ENCODE data around the gene PLD3.
"Not testable (repeated sequence)": the region's sequence is repeated elsewhere in the genome, so short reads cannot be mapped to it uniquely, and the experiment has no call there.

Gene PLD3

DNA sequence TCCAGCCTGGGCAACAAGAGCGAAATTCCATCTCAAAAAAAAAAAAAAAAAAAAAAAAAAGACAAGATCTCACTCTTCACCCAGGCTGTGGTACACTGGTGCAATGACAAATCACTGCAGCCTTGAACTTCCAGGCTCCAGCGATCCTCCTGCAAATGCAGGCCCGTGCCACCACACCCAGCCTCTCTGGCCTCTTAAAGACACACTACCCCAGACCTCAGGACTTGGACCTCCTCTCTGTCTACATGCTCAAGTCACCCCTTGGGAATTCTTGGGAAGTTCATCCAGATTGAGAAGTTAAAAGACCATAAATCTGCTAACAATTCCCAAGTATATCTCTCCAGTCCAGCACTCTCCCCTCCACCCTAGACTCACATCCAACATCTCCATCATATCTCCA, 52.1 kb downstream of the PLD3 start:
- Mint-ChIP-seq H3K9me3 (no peaks in the 10 kb centered on the region), H3K4me3 (no peak overlapping the region), H3K27ac (no peak overlapping the region), H3K36me3 (peaks cover 5% of the 10 kb centered on the region), H3K4me1 (peaks cover 29% of the 10 kb centered on the region)
- DNase-seq (ENCODE audit: low spot score in 2 of 2) (no peak), ATAC-seq (no peak)

DNA sequence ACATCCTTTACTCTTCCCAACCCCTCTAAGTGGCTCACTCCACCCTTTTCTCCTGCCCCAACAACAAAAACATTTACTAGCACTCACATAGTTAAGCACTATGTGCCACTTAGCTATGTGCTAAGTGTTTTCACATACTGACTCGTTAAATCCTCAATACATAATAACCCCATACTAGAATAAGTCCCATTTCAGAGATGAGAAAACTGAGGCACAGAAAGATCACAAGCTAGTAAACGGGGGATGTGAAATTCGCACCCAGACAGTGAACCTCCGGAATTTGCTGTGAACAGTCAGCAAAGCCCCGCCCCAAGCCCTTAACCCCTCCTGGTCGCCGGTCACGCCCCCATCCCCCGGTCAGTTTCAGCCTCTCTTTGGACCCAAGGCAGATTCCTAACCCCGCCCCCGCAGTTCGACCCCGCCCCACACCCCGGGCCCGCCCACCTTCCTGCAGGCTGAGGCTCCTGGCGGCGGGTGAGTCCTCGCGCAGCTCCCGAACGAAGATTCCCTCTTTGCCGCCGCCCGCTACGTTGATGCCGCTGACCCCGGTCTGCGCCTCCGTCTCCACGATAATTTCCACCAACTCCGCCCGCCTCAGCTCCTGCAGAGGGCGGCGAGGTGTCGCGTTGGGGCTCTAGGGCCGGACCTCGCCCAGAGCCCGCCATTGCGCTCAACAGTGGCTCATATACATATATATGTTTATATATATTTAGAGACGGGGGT, 54.9 kb downstream of the PLD3 start:
- Mint-ChIP-seq H3K4me1 (peaks cover 36% of the 10 kb centered on the region), H3K9me3 (no peaks in the 10 kb centered on the region), H3K4me3 (peak overlapping the region; percentile 79), H3K27ac (no peak overlapping the region), H3K36me3 (peaks cover 5% of the 10 kb centered on the region)
- DNase-seq (ENCODE audit: low spot score in 2 of 2) (peak; percentile 76 to 92), ATAC-seq (peak; percentile 77)

DNA sequence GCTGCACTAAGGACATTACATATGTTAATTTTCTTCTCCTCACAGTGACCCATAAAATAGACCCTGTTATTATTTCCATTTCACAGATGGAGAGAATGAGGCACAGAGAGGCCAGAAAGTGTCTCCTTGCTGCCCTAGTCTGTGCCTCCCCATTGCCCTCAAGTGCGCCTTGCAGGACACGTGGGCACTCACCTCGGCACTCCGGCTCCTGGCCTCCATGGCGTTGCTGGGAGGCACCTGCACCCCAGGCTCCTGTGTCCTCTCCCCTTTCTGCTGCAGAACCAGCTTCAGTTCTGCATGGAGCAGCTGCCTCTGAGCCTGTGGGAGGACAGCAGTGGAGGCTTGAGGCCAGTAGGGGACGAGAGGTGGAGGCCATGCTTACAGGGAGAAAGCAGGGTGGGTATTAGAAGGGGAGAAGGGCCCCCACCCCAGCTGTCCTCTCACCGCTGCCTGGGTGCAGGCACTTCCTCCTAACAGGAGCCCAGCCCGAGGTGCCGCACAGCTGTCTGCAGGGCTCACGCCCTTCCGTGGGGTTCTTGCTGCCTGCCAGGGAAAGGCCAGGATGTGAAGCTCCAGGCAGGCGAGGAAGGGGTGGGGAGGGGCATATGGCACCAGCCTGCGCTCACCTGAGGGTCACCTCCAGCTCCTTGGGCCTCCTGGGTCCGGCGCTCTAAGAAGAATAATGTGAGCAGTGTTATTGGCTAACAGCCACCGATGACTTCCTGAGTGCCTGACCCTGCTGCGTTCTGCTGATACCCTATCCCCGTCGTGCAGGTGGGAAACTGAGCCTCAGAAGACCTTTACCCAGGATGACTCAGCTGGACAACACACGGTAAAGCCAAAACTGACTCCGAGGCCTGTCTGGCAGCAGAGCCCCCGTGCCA, 59.5 kb downstream of the PLD3 start:
- peaks cover 17% of the 10 kb centered on the region for H3K4me1 Mint-ChIP-seq
- DNase-seq (ENCODE audit: low spot score in 2 of 2), result no peak
- no peak for ATAC-seq
- peaks cover 5% of the 10 kb centered on the region for H3K36me3 Mint-ChIP-seq
- no peak overlapping the region for H3K27ac Mint-ChIP-seq
- H3K9me3 Mint-ChIP-seq, result no peaks in the 10 kb centered on the region
- no peak overlapping the region for H3K4me3 Mint-ChIP-seq

DNA sequence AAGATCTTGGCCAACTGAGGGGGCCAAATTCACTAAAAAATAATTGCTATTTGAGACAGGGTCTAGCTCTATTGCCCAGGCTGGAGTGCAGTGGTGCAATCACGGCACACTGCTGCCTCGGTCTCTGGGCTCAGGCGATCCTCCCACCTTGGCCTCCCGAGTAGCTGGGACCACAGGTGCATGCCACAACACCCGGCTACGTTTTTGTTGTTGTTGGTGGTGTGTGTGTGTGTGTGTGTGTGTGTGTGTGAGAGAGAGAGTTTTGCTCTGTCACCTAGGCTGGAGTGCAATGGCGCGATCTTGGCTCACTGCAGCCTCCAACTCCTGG, 60.1 kb downstream of the PLD3 start:
- H3K27ac Mint-ChIP-seq; DNase-seq (ENCODE audit: low spot score in 2 of 2); H3K4me3 Mint-ChIP-seq; ATAC-seq; H3K9me3 Mint-ChIP-seq; H3K36me3 Mint-ChIP-seq: not testable (repeated sequence)
- H3K4me1 Mint-ChIP-seq, result peaks cover 11% of the 10 kb centered on the region

DNA sequence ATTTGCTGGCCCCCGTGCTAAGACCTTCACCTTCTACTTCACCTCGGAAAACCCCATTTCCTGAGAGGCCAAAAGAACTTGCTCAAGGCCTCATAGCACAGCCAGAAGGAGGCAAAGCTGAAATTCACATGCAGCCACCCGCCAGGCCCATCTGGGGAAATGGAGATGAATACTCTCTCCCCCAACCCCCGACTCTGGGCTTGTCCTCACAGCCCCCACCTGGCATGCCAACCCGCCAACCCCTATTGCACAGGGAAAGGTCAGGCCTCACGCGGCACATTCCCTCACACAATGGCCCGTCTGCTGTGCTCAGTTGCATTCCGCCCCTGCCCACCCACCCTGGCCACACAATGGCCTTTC, 61.5 kb downstream of the PLD3 start:
- peaks cover 7% of the 10 kb centered on the region for H3K4me1 Mint-ChIP-seq
- H3K9me3 Mint-ChIP-seq, result no peaks in the 10 kb centered on the region
- no peaks in the 10 kb centered on the region for H3K36me3 Mint-ChIP-seq
- ATAC-seq (no peak), DNase-seq (ENCODE audit: low spot score in 2 of 2) (no peak)
- no peak overlapping the region for H3K4me3 Mint-ChIP-seq
- H3K27ac Mint-ChIP-seq, result no peak overlapping the region

DNA sequence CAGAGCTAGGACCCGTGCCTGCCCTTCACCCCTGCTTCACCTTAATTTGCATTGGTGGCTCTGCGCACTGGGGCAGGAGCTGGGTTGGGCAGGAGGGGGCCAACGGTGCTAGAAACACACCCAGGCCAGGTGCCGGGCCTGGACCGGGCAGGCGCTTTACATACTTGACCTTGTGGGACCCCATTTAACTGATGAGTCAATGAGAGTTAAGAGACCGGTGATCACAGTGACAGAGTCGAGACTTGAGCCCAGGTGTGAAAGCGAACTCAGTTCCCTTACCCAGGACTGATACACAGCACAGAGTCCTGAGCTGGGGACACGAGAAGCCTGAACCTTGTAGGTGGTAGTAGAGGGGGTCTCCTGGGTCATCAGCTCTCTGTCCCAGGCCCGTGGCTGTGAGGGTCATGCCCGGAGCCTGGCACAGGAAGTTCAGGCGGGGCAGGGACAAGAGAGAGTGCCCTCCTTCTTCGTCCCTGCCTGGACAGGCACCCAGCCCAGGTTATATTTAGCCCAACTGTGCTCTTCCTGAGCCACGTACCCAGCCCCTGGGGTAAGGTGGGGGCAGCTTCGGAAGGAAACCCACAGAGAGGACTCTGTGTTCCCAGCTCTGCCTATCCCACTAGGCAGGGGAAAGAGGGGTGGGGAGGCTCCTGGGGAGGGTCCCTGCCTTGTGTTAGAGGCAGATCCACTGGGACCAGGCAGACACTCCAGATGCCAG, 62.8 kb downstream of the PLD3 start:
- Mint-ChIP-seq H3K27ac (no peak overlapping the region), H3K9me3 (no peaks in the 10 kb centered on the region), H3K36me3 (no peaks in the 10 kb centered on the region), H3K4me3 (no peak overlapping the region), H3K4me1 (peaks cover 7% of the 10 kb centered on the region)
- ATAC-seq (no peak), DNase-seq (ENCODE audit: low spot score in 2 of 2) (no peak)

DNA sequence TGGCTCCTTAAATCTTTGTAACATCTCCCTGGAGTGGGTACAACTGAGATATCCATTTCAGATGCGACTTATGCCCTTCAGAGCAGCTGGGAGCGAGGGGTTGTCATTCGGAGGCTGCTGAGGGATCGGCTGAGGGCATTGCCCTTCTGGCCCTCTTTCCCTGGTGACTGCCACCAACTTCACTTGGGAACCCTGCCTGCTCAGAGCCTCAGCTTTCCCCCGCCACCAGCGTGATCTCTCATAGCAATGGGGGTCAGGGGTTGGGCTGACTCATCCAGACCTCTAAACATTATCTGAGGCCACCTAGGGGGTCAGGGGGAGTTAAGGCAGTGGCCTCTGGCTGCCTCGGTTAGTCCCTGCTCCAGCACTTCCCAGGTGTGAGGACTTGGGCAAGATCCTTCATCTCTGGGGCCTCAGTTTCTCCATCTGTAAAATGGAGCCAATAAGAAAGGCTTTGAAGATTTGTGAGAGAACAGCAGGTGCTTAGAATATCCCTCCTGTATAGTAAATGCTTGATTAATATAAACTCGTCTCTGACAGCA, 63.5 kb downstream of the PLD3 start:
- DNase-seq (ENCODE audit: low spot score in 2 of 2), result no peak
- Mint-ChIP-seq H3K4me3 (no peak overlapping the region), H3K36me3 (peaks cover 6% of the 10 kb centered on the region), H3K27ac (no peak overlapping the region), H3K4me1 (peaks cover 11% of the 10 kb centered on the region), H3K9me3 (no peaks in the 10 kb centered on the region)
- ATAC-seq, result no peak

DNA sequence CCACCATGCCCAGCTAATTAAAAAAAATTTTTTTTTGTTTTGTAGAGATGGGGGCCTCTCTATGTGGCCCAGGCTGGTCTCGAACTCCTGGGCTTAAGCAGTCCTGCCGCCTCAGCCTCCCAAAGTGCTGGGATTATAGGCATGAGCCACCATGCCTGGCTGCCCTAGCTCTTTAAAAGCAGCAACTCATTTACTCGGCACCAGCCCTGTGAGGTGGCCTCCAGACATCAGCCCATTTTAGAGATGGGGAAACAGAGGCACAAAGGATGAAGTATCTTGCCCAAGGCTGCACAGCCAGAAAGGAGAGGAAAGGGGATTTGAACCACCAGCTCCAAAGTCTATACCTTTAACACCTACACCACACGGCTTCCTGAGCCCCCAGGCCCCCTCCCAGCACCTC, 64.4 kb downstream of the PLD3 start:
- DNase-seq (ENCODE audit: low spot score in 2 of 2), result no peak
- ATAC-seq, result no peak
- H3K27ac Mint-ChIP-seq, result no peak overlapping the region

DNA sequence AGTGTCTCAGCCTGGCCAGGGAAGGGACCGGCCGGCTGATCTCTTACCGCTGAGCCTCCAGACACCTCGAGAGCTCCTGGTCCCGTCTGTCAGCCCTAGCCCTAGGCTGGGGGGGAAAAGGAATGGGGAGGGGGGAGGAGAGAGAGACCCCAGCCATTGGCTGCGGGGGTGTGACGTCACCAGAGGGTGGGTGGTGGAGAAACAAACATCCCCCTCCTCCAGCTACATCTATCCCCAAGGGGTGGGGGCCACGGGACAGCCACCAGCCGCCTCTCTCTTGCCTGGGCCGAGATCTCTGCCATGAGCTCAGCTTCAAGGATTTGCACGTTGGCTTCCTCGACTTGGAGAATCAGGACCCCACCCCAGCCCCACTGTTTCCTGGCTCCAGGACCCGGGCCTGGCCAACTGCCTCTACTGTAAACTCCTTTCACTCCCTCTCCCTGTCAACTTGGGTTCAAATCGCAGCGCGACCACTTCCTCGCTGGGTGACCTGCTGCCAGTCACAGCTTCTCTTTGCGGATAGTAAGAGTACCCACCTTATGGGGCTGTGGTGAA, 64.9 kb downstream of the PLD3 start, which contains the start of gene PRX:
PRX (minus strand) TSS at position 88 of the 555 bp plus-strand sequence. CDS start 5,446 bp downstream, outside the sequence.
- Mint-ChIP-seq H3K9me3 (no peaks in the 10 kb centered on the region), H3K27ac (no peak within 1 kb of the TSS), H3K4me3 (no peak within 1 kb of the TSS), H3K4me1 (peaks cover 18% of the 10 kb centered on the region), H3K36me3 (peaks cover 6% of the 10 kb centered on the region)
- no peak for ATAC-seq
- DNase-seq (ENCODE audit: low spot score in 2 of 2), result no peak

More for the DNA sequence above, 64.4 kb downstream of the PLD3 start:
- Mint-ChIP-seq H3K4me3 (no peak overlapping the region), H3K4me1 (peaks cover 16% of the 10 kb centered on the region), H3K36me3 (peaks cover 6% of the 10 kb centered on the region), H3K9me3 (no peaks in the 10 kb centered on the region)

DNA sequence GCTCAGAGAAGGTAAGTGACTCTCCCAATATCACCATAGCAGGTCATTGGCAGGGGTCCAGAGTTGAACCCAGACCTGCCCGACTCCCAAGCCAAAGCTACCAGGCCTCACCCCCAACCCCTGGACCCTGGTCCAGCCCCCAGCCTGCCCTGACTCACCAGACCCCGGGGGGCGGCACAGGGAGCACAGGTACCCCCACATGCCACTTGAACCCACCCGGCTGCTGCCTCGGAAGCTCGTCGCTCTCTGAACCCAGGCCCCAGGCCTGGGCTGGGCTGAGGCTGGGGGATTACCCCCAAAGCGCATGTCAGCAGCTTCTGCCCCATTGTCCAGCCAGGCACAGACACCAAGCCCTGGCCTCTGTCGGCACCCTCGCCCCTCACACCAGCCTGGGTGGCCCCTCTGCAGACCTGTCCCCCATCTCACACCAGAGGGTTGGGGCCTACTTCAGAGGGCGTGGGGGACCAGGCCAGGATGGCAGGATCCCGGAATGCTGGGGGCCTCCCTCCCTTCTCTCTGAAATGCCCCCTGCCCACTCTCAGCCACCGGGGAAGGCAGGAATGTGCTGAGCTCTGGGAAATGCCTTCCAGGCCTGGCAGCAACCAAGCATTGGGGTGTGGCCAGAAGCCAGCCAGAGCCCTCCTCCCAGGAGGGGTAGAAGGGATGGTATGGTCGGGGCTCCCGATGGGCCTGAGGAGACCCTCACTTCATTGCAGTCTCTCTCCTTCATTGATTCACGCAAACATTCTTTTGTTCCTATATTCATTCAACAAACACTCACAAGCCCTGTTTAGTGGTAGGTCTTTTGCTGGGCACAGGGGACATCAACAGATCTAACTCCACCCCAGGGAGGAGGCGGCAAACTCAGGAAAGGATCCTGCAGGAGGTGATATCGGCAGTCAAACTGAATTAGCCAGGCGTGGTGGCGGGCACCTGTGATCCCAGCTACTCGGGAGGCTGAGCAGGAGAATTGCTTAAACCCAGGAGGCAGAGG, 66.3 kb downstream of the PLD3 start:
- ATAC-seq (no peak), DNase-seq (ENCODE audit: low spot score in 2 of 2) (no peak)
- Mint-ChIP-seq H3K36me3 (peaks cover 6% of the 10 kb centered on the region), H3K4me3 (no peak overlapping the region), H3K4me1 (peaks cover 19% of the 10 kb centered on the region), H3K9me3 (no peaks in the 10 kb centered on the region), H3K27ac (no peak overlapping the region)

DNA sequence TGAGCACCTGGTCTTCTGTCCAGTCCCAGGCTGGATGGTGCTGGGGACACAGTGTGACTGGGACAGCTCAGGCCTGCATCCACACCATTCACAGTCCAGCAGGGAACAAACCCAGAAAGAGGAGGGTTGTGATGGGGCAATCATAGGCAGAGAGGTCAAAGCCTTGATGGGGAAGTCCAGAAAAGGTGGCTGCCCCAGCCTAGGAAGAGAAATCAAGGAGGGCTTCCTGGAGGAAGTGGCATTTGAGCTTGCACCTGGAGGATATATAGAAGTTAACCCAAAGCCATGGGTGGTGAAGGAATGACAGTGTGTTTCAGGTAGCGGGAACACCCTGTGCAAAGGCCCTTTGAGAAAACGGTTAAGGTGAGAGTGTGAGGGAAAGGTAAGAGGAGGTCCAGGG, 67.3 kb downstream of the PLD3 start:
- H3K4me1 Mint-ChIP-seq, result peaks cover 19% of the 10 kb centered on the region
- no peak overlapping the region for H3K4me3 Mint-ChIP-seq

DNA sequence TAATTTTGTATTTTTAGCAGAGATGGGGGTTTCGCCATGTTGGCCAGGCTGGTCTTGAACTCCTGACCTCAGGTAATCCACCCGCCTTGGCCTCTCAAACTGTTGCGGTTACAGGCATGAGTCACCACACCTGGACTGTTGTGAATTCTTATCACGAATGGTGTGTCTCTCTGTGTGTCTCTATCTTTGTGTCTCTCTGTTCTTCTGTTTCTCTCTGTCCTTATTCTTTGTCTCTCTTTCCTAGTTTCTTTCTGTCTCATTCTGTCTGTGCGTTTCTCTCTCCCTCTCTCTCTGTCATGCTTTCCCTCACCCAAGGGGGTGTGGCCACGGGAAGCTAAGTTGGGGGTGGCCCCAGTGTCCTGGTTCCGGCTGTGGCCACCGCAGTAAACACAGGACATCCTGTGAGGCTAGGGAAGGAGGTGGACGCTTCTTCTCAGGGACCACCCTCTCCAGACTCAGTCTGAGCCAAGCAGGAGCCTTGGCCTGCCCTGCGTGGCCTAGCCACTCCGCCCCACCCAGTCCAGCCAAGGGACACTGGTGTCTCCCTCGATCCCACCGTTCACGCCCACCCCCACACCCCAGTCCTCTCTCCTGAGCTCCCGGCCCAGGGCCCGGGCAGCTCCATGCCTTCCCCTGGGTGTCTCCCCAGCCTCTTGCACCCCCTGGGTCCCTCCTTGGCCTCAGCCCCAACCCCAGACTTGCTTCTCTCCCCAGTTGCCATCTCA, 68.6 kb downstream of the PLD3 start:
- H3K4me3 Mint-ChIP-seq, result no peak overlapping the region
- H3K27ac Mint-ChIP-seq, result peak overlapping the region; percentile 75
- peaks cover 19% of the 10 kb centered on the region for H3K4me1 Mint-ChIP-seq
- DNase-seq (ENCODE audit: low spot score in 2 of 2) (no peak), ATAC-seq (no peak)
- no peaks in the 10 kb centered on the region for H3K9me3 Mint-ChIP-seq
- H3K36me3 Mint-ChIP-seq, result peaks cover 26% of the 10 kb centered on the region

More for the DNA sequence above, 67.3 kb downstream of the PLD3 start:
- Mint-ChIP-seq H3K9me3 (no peaks in the 10 kb centered on the region), H3K27ac (peak overlapping the region; percentile 53), H3K36me3 (peaks cover 12% of the 10 kb centered on the region)
- no peak for DNase-seq (ENCODE audit: low spot score in 2 of 2)
- no peak for ATAC-seq

DNA sequence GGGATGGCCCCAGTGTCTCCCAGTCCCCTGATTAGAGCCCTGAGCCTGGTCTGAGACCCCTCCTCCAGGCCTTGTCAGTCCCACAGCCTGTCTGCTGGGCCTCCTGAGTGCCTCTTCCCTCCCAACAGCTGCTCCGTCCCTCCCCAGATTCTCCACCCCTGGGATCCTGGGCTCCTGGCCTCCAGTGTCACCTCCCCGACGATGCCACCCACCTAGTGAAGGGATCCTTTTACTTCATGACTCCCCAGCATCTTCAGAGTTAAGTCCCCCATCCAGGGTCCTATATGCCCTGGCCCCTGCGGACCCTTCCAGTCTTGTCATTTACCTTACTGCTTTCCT, 69.1 kb downstream of the PLD3 start:
- DNase-seq (ENCODE audit: low spot score in 2 of 2) (no peak), ATAC-seq (no peak)
- H3K4me3 Mint-ChIP-seq, result no peak overlapping the region
- peak overlapping the region; percentile 75 for H3K27ac Mint-ChIP-seq
- H3K9me3 Mint-ChIP-seq, result no peaks in the 10 kb centered on the region
- H3K4me1 Mint-ChIP-seq, result peaks cover 25% of the 10 kb centered on the region
- peaks cover 31% of the 10 kb centered on the region for H3K36me3 Mint-ChIP-seq

DNA sequence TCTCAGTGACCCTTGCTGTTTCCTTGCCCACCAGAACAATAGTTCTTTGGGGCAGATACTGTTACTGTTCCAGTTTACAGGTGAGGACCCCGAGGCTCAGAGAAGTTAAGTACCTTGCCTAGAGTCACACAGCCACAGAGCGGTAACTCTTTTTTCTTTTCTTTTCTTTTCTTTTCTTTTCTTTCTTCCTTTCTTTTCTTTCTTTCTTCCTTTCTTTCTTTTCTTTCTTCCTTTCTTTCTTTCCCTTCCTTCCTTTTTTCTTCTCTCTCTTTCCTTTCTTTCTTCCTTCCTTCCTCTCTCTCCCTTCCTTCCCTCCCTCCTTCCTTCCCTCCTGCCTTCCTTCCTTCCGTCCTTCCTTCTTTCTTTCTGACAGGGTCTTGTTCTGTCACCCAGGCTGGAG, 69.5 kb downstream of the PLD3 start:
- DNase-seq (ENCODE audit: low spot score in 2 of 2) (no peak), ATAC-seq (no peak)
- Mint-ChIP-seq H3K36me3 (peaks cover 35% of the 10 kb centered on the region), H3K4me1 (peaks cover 29% of the 10 kb centered on the region), H3K9me3 (no peaks in the 10 kb centered on the region), H3K4me3 (no peak overlapping the region), H3K27ac (peak overlapping the region; percentile 75)

Measured in stimulated activated effector memory CD8-positive, alpha-beta T cell treated with anti-CD3 and anti-CD28 coated beads, Interleukin-12 subunit alpha, Interleukin-12 subunit beta, amount 100 ng/mL, for 72 hours (primary cell).